GM19240 (cell line): ENCODE data around the gene INPP4B.

Experiments used
- DNase-seq: peaks from one replicate; pipeline ENCODE4 v3.0.0; 2011; ENCODE audit warnings: low spot score; ENCODE audit not compliant: insufficient read length

INPP4B gene

GRCh38 chr4:142030010-142030409, 816.1 kb downstream of the INPP4B start:
- no peak for DNase-seq

DNA sequence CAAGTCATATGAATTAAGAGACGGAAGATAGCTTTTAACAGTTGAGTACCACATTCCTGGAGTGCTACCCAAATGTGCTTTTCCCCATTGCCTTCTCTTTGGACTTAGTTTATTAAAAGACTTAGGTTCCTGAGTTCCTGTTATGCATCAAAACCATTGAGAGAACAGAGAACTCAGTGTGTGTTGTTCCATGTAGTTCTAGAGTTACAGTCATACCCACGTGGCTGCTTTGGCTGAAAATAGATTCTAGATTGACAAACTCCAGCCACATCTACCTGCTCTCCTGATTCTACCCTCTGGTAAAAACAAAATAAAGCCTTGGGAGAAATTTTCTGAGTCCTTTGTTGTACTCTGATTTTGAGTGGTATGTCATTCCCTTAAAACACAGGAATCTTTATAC, 824.3 kb downstream of the INPP4B start:
- DNase-seq = no peak

DNA sequence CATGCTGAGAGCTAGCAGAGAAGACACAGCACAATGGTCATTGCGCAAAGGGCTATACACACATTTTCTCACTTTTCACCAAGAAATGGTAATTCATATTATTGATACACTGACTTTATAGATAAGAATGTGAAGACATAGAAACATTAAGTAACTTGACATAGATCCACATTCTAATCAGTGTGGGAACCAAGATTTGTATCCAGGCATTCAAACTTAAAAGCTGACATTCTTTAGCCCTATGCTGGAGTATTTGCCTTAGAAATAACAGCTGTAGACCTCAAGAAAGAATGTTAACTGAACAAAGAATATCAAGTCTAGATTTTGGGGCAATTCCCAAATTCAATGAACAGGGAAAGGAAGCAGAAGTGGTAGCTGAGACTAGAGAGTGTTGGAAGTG, 824.9 kb downstream of the INPP4B start:
- no peak for DNase-seq

- no peak for DNase-seq
Observed at GRCh38 chr4:142016031-142016430, 830.1 kb downstream of the INPP4B start.

DNA sequence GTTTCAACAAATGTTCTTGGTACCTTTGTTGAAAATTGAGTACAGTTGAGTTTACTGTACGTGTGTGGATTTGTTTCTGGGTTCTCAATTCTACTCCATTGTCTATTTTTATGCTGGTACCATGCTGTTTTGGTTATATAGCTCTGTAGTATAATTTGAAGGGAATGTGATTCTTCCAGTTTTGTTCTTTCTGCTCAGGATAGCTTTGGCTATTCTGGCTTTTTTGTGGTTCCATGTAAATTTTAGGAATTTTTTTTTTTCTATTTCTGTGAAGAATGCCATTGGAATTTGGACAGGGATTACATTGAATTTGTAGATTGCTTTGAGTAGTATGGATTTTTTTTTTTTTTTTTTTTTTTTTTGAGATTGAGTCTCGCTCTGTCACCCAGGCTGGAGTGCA, 836.4 kb downstream of the INPP4B start:
- DNase-seq = no peak

DNA sequence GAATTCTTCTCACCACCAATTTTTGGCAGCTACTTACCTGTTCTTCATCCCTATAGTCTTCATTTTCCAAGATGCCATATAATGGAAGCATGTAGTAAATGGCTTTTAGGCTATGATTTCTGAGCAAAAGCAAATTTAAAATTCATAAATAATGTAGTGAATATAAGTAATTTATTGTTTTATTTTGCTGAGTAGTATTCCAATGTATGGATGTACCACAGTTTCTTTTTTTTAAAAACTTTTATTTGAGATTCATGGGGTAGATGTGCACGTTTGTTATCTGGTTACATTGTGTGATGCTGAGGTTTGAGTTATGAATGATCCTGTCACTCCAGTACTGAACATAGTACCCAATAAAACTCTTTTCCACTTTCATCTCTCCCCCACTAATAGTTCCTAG, 840.6 kb downstream of the INPP4B start:
- DNase-seq = no peak

GRCh38 chr4:141999446-142000143, 846.5 kb downstream of the INPP4B start:
- DNase-seq = no peak

GRCh38 chr4:141995056-141995455, 851.0 kb downstream of the INPP4B start:
- no peak for DNase-seq

DNA sequence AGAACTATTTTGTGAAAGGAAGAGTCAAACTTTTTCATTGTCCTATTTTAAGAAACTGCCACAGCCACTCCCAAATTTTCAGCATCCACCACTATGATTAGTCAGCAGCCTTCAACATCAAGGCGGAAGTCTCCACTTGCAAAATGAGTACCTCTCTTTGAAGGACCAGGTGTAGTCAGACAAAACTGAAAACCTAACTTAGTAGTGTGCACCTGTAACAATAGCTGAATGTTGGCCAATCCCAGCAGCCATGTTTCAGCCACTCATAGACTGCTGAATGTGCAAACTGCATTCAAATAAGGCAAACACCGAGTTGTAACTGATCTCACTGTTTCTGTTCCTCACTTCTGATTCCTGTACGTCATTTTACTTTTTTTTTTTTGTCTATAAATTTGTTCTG, 868.7 kb downstream of the INPP4B start:
- no peak for DNase-seq
